ENCODE measurements around the gene SREBF2.
"Not testable (repeated sequence)": the region's sequence is repeated elsewhere in the genome, so short reads cannot be mapped to it uniquely, and the experiment has no call there.

The SREBF2 gene

DNA sequence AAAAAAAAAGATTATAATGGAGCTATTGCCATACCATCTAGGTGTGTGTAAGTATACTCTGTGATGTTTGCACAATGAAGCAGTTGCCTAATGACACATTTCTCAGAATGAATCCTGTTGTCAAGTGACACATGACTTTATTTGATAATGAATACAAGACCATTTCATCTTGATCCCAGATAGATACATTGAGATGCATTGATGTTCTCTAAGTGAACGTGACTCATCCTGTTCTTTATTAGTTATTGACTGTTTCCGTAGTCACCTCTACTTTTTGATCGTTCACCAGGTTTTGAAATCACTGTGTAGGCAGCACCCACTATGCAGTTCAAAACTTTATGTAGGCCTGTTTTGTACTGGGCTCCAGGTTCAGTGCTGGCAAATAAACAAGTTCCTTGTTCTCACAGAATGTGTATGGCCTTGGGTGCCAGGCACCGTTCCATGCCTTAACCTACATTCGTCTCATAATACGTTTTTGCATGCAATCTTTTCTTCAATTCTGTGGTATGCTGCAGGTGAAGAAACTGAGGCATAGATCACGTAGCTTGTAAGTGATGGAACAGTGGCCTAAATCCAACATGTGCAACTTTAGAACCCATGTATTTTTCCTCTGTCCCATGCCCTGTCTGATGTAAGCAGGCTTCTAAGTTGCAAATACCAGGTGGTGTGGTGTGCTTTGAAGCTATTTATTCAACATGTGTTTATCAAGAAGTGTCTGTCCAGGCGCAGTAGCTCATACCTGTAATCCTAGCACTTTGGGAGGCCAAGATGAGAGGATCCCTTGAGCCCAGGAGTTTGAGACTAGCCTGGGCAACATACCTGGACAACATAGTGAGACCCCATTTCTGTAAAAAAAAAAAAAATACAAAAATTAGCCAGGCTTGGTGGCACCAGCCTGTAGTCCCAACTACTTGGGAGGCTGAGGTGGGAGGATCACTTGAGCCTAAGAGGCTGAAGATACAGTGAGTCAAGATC is 10.4 kb downstream of the SREBF2 start:
- DNase-seq = no peak

DNA sequence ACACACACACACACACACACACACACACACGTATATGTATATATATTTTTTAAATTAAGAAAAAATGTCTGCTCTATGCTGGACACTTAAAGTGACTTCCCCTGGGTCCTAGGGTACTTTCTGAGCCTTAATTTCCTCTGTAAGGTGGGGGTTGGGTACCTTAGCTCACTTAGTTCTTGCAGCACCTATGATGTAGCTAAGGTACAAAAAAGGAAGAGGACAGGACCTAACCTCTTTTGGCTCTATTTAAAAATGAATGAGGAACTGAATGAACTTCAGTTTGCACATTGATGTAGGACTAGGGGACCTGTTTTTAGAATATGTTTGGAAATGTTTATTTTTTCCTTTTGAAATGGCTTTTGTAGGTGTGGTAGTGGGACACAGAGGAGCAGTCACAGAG is 11.1 kb downstream of the SREBF2 start:
- DNase-seq = no peak

DNA sequence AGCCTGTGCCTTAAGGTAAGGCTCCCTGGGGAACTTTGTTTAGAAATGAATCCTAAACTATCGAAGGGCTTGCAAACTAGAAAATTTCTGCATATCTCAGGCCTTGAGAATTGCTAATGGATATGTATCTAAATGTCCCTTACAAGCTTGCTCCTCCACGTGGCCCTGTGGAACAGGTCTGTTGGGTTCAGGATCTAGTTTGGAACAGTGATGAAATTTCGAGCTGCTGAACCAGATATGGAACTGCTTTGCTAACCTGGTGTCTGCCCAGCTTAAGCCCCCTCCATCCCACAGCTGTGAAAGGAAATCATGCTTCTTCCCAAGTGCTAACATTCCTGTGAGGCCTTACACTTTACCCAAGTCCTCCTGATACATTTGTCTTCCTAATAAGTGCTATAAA is 11.6 kb downstream of the SREBF2 start:
- no peak for DNase-seq

DNA sequence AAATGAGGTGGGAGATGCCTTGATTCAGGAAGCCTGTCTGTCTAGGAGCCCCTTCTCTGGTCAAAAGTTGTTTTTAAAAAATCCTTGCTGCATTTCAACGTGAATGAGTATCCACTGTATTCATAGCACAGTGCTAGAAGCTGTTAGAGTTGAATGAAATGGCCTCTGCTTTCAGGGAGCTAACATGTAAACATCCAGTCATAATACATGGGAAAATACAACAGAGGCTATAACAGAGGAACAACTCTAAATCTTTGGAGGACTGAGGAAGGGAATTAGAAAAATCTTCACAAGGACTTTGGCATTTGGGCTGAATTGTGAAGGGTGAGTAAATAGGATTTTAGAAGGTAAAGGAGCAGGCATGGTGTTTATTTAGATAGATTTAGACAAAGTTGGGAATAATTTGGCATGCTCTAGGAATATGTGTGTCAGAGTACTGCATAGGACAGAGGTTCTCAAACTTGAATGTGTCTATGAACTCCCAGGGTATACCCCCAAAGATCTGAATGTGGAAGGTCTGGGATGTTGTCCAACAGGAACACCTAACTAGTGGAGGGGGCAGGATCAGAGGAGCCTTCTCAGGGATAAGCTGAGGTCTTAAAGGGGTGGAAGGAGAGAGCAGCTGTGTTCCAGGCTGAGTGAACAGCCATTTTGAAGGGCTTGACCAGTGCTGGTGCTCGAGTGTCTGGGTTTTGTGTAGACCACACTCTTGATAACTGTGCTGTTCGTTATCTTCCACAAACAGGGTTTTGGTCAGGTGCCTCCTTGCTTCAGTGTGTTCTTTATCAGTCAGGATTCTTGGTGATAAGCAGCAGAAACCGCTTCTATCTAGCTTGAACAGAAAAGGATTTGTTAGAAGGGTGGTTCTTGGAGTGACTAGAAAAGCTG is 12.7 kb downstream of the SREBF2 start:
- no peak for DNase-seq

DNA sequence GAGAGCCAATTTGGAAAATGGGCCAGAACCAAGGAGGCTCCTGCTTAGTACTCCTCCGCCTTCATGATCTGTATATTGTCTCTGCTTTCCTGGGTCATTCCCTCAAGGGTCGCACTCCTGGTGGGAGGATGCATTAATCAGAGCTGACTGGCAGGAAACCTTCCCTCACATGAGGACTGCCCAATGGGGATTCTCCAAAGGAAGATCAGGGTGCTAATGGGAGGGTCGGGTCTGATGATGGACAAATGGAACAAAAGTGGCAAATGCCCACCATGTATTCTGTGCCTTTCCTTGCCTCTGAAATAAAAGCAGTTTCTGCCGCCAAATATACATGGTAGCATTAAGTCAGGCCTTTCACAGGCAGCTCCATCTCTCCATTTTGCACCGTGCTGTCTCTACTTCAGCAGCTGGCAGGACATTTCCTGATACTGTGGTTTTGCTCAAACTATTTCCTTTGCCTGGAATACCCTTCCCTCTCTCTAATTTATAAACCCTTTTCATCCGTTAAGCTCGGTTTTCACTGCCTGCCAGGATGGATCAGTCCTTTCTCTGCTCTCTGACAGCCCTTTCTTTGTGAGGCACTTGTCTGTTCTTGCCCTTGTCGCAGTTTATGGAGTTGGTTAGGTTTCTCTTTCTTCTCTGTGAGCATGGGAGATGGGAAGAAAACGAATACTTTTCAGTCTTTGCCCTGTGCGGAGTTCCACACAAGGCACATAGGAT is 13.5 kb downstream of the SREBF2 start:
- DNase-seq = no peak

DNA sequence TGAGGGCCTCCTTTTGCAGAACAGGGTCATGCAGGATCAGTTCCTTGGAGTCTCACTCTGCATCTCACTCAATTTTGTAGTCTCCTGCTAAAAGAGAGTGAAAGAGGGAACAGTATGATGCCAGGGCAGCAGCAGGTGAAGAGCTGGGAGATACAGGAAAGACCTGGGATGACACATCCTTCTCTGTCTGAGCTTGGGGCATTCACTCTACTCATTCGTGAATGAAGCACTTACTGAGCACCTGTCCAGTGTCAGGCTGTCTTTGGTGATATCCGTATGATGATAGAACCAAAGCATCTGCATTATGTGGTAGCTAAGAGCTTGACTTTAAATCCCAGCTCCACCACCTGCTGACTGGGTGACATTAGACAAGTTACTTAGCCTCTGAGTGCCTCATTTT is 14.4 kb downstream of the SREBF2 start:
- DNase-seq = no peak

DNA sequence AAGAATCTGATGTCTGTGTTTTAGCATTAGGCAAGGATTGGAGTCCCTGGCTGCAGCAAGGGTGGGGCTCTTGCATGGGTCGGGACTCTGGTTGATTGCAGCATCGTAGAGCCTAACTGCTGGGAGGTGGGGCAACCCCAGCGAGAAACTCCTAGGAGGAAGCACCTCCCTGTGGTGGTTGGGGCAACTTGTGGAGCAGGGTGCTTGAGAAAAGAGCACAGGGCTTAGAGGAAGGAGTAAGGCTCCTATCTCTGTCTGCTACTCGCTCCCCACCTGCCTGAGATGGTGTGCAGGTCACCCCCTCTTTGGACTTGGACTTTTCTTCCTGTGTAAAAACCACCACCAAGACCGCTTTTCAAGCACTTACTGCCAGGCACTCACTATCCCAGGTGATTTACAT is 15.6 kb downstream of the SREBF2 start:
- DNase-seq = no peak

DNA sequence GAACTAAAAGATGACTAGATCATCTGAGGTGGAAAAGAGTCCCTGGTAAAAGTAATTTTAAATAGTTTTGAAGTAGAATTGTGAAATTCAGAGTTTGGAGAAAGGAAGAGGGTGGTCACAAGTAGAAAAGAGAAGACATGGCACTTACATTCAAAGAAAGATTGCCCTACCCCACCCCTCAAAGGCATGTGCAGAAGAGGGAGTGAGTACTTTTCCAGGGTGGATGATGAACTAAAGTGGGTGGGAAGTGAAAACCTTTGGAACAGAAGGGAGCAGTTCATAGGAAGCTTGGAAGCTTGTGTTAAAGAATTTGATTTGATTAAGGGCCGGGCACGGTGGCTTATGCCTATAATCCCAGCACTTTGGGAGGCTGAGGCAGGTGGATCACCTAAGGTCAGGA is 23.6 kb downstream of the SREBF2 start:
- no peak for DNase-seq

DNA sequence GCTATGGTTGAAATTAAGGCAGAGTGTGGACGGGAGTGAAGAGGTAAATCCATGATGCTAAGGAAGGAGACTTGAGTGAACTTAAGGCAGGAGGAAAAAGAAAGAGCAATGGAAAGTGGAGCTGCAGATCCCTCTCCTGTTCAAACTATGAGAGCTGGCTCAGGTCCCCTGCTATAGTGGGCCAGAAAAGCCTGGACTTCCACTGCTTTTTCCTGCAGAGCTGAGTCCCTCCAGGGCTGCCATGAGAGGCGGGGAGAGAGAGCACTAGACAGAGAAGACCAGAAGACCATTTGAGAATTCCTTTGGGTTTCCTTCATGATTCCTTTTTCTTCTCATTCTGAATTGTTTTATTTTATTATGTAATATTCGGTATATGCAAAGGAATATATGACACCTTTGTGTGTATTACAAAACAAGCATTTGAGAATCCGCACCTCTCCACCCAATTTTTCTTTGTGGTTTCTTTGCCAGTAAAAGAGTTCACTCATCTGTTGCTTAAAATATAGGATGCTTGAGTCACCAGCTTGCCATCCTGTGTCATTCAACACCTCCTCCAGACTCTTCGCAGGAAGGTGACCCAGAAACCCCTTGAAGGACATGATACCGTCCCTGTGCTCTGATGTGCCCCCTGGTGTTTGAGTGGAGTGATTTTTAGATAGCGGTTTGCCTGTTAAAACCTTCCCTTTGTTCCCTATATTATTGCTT is 24.4 kb downstream of the SREBF2 start:
- DNase-seq = no peak

DNA sequence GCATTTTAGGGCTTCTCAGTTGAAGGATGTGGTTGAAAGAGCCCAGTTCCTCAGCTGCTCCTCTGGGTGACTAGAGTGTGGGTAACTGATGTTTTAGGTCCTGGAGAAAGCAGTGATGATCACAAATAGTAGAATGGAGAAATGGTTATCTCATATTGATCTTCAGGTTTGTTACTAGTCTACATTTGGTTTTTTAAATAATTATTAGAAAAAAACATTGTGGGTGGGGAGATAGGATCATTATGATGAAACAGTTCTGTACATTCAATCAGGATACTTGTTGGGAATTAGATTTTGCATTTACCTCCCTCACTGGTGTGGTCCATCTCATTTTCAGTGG is 24.9 kb downstream of the SREBF2 start:
- DNase-seq = no peak

DNA sequence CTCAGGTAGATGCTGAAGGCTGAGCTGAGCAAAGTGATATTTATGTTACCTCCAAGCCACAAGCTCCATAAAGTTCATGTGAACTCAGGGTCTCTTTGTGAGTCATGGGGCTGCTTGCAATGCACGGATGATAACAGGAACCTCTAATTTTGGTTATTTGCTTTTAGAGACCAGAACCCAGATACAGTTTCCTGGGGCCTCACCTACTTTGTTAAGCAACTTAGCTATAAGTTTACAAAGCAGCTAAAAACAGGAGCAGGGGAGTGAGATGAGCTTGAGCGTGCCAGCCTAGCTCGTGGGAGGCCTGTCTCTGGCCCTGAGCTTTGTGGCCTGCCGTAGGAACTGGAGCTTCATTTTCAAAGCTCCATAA is 29.2 kb downstream of the SREBF2 start:
- no peak for DNase-seq

DNA sequence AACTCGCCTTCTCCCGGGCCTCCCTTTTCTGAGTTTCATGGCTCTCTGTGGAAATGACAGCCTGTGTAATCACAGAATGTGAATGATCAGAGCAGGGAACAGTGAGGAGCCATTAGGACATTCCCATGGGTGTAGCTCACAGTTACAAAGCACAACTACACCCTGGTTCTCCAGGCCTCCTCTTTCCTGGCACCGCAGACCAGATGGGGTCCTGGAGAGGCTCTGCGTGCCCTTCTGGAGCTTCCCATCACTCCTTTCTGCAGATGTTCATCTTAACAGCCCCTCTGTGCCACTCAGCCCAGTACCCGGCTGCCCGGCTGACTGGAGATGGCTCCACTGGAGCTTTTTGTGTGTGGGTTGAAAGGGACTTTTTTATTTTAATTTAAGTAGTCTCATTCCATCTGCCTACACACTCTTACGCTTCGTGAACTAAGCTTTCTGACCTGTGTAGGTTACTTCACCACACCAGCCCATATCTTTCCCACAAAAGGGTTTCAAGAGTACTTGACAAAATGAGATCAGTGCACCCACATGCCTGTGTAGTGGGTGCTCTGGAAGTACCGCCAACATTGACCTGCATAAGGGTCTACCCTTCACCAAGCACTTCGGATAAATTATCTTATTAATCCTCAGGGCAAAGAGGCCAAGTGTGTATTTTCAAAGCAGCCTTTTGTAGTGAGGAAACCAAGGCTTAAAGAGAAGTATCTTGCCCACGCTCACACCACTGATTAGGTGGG is 29.8 kb downstream of the SREBF2 start:
- DNase-seq = no peak

DNA sequence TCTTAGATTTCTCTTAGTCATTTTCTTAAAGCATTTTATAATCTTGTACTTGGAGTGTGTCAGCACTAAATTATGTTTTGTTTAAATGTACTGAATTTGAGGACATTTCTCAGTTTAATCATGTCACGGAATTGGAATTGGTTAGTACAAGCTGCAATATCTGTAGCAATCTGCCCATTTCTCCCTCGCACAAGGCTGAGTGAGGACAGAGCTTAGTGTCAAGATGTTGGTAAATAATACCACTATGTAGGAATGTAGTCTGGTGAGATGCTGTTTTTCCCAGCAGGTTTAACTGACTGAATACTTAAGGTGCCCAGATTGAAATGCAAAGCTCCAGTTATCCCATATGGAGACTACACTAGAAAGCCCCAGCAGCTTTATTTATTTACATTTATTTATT is 30.6 kb downstream of the SREBF2 start:
- DNase-seq = no peak

DNA sequence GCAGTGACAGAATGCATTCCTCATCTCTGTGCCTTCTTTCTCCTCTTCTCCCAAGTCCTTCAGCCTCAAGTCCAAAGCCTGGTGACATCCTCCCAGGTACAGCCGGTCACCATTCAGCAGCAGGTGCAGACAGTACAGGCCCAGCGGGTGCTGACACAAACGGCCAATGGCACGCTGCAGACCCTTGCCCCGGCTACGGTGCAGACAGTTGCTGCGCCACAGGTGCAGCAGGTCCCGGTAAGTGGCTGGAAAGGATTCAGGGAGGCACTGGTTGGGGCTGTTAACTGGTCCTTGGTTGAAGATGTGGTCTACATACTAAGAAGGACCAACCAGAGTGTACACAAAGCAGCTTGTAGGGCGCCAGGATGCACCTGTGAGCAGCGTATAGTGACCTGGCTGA is 35.7 kb downstream of the SREBF2 start:
- DNase-seq = no peak

DNA sequence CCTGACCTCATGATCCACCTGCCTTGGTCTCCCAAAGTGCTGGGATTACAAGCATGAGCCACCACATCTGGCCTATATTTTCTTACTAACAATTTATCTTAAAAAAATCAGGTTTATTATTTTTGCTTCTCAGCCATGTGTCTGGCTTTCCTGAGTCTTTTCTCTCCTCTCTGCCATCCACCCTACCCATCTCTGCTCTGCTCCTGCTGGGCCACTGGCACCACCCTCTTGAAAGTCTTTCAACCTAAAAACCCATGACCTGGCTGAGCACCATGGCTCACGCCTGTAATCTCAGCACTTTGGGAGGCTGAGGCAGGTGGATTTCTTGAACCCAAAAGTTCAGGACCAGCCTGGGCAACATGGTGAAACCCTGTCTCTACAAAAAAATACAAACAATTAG is 37.2 kb downstream of the SREBF2 start:
- DNase-seq = not testable (repeated sequence)

DNA sequence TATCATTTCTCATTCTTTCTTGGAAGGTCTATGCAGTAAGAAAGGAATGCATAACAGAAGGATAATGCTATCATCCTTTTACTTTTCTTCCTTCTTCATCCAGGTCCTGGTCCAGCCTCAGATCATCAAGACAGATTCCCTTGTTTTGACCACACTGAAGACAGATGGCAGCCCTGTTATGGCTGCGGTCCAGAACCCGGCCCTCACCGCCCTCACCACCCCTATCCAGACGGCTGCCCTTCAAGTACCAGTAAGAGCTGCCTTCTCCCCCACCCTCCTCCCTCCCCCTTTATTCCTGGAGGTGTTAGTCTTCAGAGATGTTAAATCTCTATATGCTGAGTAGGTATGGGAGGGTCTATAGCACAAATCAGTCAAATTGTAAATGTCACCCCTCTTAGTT is 37.9 kb downstream of the SREBF2 start:
- no peak for DNase-seq

DNA sequence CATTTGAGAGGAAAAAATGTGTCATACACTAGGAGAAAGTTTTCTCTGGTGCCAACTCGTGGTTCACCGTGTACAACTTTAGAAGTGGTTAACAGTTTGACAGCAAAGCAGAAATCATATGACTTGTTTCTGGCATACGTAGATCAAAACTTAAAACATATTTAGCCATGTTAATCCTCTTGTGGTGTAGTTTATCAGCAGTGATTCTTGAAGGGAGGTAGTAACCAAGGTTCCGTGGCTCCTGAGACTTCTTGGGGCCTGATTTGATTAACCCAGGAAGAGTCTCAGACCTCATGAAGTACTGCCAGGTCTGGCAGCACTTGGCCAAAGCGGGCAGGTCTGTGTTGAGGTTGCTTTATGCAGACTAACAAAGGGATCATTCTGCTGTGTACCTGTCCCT is 40.5 kb downstream of the SREBF2 start:
- no peak for DNase-seq

DNA sequence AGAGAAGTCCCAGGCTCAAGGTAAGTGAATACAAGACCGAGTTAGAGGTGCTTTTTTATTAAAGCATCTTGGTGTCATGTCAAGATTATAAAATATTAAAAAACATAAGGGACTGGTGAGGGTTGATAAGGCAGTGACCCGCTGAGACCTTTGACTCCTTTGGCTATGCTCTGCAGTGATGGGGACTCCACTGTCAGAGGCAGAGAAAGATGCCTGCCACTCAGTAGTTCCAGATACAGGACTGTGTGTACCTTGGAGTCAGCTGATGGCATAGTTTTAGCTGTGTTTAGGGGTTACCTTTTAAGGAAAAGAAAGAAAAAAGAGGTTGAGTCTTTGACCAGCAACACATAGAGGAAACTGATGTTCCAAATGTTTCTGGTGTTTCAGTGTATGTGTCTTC is 41.2 kb downstream of the SREBF2 start:
- DNase-seq = no peak

DNA sequence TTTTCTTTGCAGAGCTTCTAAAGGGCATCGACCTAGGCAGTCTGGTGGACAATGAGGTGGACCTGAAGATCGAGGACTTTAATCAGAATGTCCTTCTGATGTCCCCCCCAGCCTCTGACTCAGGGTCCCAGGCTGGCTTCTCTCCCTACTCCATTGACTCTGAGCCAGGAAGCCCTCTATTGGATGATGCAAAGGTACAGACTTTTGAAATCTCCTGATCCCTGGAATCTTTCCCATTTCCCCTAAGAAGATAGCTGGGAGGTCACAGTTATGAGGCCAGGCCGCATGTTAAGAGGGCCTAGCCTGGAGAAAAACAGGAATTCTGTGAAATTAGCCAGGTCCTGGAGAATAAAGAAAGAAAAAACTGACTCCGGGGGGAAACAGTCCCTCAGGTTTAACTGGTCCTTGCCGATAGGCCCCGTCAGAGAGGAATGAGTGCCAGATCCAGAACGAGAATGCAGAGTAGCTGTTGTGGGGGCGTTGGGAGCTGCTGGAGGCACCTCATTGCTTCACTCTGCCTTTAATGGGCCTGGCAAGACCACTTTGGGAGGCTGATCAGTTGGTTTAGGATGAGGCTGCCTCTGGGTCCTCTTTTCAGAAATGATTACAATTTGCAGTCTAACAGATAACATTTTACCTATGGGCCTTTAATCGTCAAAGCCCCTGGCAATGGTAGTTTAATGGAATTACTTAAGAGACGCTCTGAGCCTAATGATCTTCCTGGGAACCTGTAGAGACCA is 42.8 kb downstream of the SREBF2 start:
- DNase-seq = no peak

DNA sequence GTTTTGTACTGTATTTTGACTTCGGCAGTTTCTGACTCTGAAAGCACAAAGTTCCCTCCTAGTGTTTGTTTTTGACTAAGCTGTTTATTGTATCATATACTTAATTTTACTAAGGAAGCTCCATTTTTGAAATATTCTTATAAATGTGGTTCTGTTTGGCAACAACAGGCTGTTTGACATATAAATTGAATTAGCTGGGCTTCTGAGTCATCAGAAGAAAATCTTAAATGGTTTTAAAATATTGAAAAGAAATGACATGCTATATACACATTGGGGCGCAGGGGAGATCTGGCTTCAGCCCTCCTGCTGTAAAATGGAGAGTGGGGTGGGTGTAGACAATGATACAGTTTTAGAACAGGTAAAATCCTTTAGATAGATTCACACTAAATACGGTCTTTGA is 43.4 kb downstream of the SREBF2 start:
- DNase-seq = no peak

DNA sequence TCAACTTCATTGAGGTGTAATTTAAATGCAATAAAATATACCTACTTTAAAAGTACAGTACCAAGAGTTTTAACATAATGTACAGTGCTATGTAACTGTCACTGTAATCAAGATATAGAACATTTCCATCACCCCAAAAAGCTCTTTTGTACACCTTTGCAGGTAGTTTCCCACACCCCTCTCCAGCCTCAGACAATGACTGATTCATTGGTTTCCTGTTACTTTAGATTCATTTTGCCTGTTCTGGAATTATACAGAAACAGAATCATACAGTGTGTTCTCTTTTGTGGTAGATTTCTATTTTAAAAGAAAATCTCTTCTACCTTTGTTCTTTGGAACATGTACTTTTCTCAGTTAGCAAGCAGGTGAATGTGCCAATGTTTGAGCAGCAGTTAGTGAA is 43.8 kb downstream of the SREBF2 start:
- DNase-seq = no peak
